GM18505 (cell line): ENCODE measurements around the gene XPC.

Experiments
- ATAC-seq: cut with Tn5 transposase; IDR thresholded peaks from one replicate; pipeline ENCODE4 v1.9.1; 2021; ENCODE audit not compliant: unreplicated experiment
- POLR2A ChIP-seq: IDR thresholded peaks from 4 replicates; pipeline ENCODE4 v1.6.1; 2011; ENCODE audit warnings: borderline replicate concordance; ENCODE audit not compliant: insufficient read depth, insufficient read length; ENCODE audit errors: extremely low read depth

XPC gene

GRCh38 chr3:14174483-14174882 is 3.9 kb downstream of the XPC start:
- ATAC-seq, result no peak

GRCh38 chr3:14172496-14172895 is 5.9 kb downstream of the XPC start:
- no peak for TF ChIP-seq POLR2A

More at GRCh38 chr3:14174483-14174882, 3.9 kb downstream of the XPC start:
- no peak for TF ChIP-seq POLR2A

GRCh38 chr3:14170531-14171159 is 7.8 kb downstream of the XPC start:
- no peak for TF ChIP-seq POLR2A
- ATAC-seq, result no peak

More at GRCh38 chr3:14172496-14172895, 5.9 kb downstream of the XPC start:
- ATAC-seq, result no peak

- no peak for ATAC-seq
- no peak for TF ChIP-seq POLR2A
These were observed 8.5 kb downstream of the XPC start for GRCh38 chr3:14169871-14170270.

GRCh38 chr3:14169435-14169834 is 9.0 kb downstream of the XPC start:
- TF ChIP-seq POLR2A, result no peak
- ATAC-seq, result no peak

GRCh38 chr3:14166877-14167603 is 11.4 kb downstream of the XPC start:
- TF ChIP-seq POLR2A, result no peak
- ATAC-seq, result no peak

GRCh38 chr3:14162178-14162577 is 16.2 kb downstream of the XPC start:
- no peak for TF ChIP-seq POLR2A

GRCh38 chr3:14161282-14161681 is 17.1 kb downstream of the XPC start:
- ATAC-seq, result no peak
- TF ChIP-seq POLR2A, result no peak

More at GRCh38 chr3:14162178-14162577, 16.2 kb downstream of the XPC start:
- no peak for ATAC-seq

- ATAC-seq, result no peak
These were observed 19.0 kb downstream of the XPC start for GRCh38 chr3:14159426-14159825.

GRCh38 chr3:14158370-14158769 is 20.0 kb downstream of the XPC start:
- ATAC-seq, result no peak

More at GRCh38 chr3:14159426-14159825, 19.0 kb downstream of the XPC start:
- no peak for TF ChIP-seq POLR2A

GRCh38 chr3:14157951-14158350 is 20.4 kb downstream of the XPC start:
- no peak for TF ChIP-seq POLR2A
- ATAC-seq, result no peak

More at GRCh38 chr3:14158370-14158769, 20.0 kb downstream of the XPC start:
- no peak for TF ChIP-seq POLR2A

- no peak for TF ChIP-seq POLR2A
- ATAC-seq, result no peak
These were observed 21.4 kb downstream of the XPC start for GRCh38 chr3:14156843-14157561.

- no peak for ATAC-seq
- TF ChIP-seq POLR2A, result no peak
These were observed 22.2 kb downstream of the XPC start for GRCh38 chr3:14156201-14156600.
